Heart left ventricle (tissue), 16 donors: ENCODE results near the gene LRRK2. TPM values are rescaled to one million over a fixed set of nuclear protein-coding genes. Genes with fewer than 3 reads are reported as not detected.
A peak's percentile ranks its signal among the peaks of the same experiment; 100 is the strongest.

Experiments
- ATAC-seq, 4 donors: fragments of 200-7000 bp; cut with Tn5 transposase; one replicate each; pipeline ENCODE4 v1.9.1; 2020 to 2022; ENCODE audit warnings: moderate library complexity in 4 of 4, mild to moderate bottlenecking in 3 of 4, moderate number of reproducible peaks in 1 of 4
- DNase-seq, 5 donors: peaks; one replicate each; pipeline ENCODE4 v3.0.0-alpha.2; 2020
- H3K27ac ChIP-seq, 12 donors: fragments of 200-600 bp; sonication (generic) in 4 of 12; one replicate each; pipeline versions ENCODE4 v1.5.0 to v1.8.0; 2016 to 2022; ENCODE audit warnings: mild to moderate bottlenecking in 2 of 12
- H3K27me3 ChIP-seq, 9 donors: fragments of 200-600 bp; sonication (generic) in 2 of 9; one replicate each; pipeline versions ENCODE4 v1.5.1 to v1.8.0; 2016 to 2022; ENCODE audit warnings: mild to moderate bottlenecking in 3 of 9
- H3K36me3 ChIP-seq, 9 donors: fragments of 200-600 bp; sonication (generic) in 2 of 9; one replicate each; pipeline versions ENCODE4 v1.5.0 to v1.8.0; 2018 to 2022; ENCODE audit warnings: mild to moderate bottlenecking in 2 of 9
- H3K4me1 ChIP-seq, 12 donors: fragments of 200-600 bp; sonication (generic) in 4 of 12; one replicate each; pipeline versions ENCODE4 v1.5.0 to v1.8.0; 2016 to 2022; ENCODE audit warnings: mild to moderate bottlenecking in 3 of 12
- H3K4me3 ChIP-seq, 12 donors: fragments of 200-600 bp; sonication (generic) in 4 of 12; one replicate each; pipeline versions ENCODE4 v1.5.0 to v1.8.0; 2017 to 2022; ENCODE audit warnings: mild to moderate bottlenecking in 9 of 12, moderate library complexity in 4 of 12
- H3K9me3 ChIP-seq, 12 donors: fragments of 200-600 bp; sonication (generic) in 4 of 12; one replicate each; pipeline versions ENCODE4 v1.5.0 to v1.8.0; 2016 to 2022; ENCODE audit warnings: mild to moderate bottlenecking in 1 of 12
- POLR2A ChIP-seq, 2 donors: fragments of 450-650 bp; IDR thresholded peaks; one replicate each; pipeline ENCODE4 v1.6.1; 2017; ENCODE audit warnings: antibody characterized with exemption in 2 of 2, mild to moderate bottlenecking in 2 of 2, moderate library complexity in 2 of 2
- WGBS, 4 donors: extraction: QIAGEN DNeasy Blood & Tissue Kit in 2 of 4; methylation state at CpG; one replicate each; pipeline versions ENCODE4 v1.1.5 to v1.1.7; 2013 to 2018; 5-methylcytosine and 5-hydroxymethylcytosine counted together
- intact Hi-C, 10 donors: fragments of 100-400 bp; cut with DNase I; formaldehyde crosslinking; loops; one replicate each; pipeline versions ENCODE4 v1.11.1 to v1.14.2; 2022
- polyA plus RNA-seq, 2 donors: library from polyadenylated mRNA; stranded (reverse); fragments of 200-250 nt; gene quantifications; one replicate each; pipeline ENCODE4 v1.2.3, GENCODE V29; 2013
- total RNA-seq, 9 donors: library from RNA; depleted of rRNA in 2 of 9; stranded (reverse); fragments of >200 nt in 2 of 9; fragmentation: NEBNext Ultra II Directional in 3 of 9; extraction: Animal tissue kit (Norgen Biotek cat#: 25700) in 3 of 9; gene quantifications; one replicate each; pipeline versions ENCODE4 v1.1.0 to v1.2.4, GENCODE V29; 2016 to 2023
- TF ChIP-seq, protein P1 (sequence below), 12 donors: fragments of 200-600 bp; sonication (generic) in 4 of 12; IDR thresholded peaks; one replicate each; pipeline versions ENCODE4 v1.5.0 to v1.8.0; 2018 to 2022; ENCODE audit warnings: antibody characterized with exemption in 12 of 12, mild to moderate bottlenecking in 5 of 12
- donor health status: ischemic (EF 13 %, LVEDD 7.1; RV severe dilation, severe dysfunction).
- donor health status: healthy with polysubstance abuse.
- donor health status: DM: no; HTN: yes; CAD: no.
- donor health status: DM: no; HTN: no; CAD: no.
- donor health status: ischemic (EF 25% LVEDD 6.9; RV normal size, moderate dysfunction).
- donor health status: ischemic (EF 25% LVEDD 5.7; RV mildly dilated, moderate dysfunction).
- donor health status: healthy.
- donor health status: DM: yes; HTN: yes; CAD: no.
- donor health status: ischemic (EF 35%, LVEDD 5.7; RV mildly dilated, moderate dysfunction).
- donor health status: nonischemic (EF 11% LVEDD 7.7; RV severe dilation, severe dysfunction).
- donor health status: DM: yes; HTN: yes; CAD: no.
- donor health status: PGD.
- donor health status: ischemic (EF 29% LVEDD 5.4; RV normal size, mild dysfunction).
- donor health status: nonischemic (EF 23%, LVEDD 6.1; RV moderate dilation, normal function).

Gene LRRK2
- total and polyA plus RNA-seq, 11 donors, result 0.72 to 12.3 (median 5.0) TPM

DNA sequence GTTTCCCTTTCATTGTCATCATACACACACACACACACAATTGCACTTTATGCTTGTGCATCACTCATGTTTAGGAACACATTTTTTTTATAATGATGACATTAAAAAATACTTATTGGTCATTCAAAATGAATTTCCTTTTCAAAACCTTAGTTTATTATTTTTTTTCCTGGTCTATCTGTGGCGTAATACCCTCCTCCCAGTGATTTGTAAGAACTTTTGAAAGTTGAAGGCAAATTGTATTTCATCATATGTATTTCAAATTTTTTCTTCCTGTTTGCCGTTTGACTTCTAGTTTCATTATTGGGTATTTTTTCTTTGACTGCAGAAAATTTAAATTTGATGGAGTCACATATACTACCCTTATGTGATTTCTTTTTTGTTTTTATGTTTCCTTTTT, 2.5 kb upstream of the LRRK2 start:
- peak overlapping the region in 1 of 12 donors; percentile 96 for H3K27ac ChIP-seq

DNA sequence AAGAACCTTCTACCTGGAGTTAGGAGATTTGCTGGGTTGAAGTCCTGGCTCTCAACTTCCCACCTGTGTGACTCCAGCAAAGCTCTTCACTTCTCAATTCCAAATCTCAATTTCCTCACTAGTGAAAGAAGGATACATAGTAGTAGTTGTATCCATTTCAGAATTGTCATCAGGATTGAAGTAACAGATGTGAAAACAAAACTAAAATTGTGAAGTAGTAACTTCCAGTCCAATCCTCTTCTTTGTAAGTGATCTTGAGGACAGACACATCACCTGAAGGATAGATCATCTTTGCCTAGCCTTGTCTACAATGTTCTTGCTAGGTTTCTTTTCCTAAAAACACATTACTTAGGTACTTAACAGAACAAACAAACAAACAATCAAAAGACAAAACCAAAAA, 1.2 kb upstream of the LRRK2 start:
- peak overlapping the region in 11 of 12 donors; percentile 89 to 98 (median 94) for H3K27ac ChIP-seq
- peaks cover 0 to 46% (median 9%) of the 10 kb centered on the region in 12 donors for H3K4me1 ChIP-seq
- intact Hi-C loops, result loop anchor here in 3 of 10 donors (2.0 to 10.0 kb wide), 4 partner anchors 66 to 599 kb away; a partner anchor contains a TSS
- H3K4me3 ChIP-seq, result peak overlapping the region in 10 of 12 donors; percentile 65 to 82 (median 73)
- DNase-seq (no peak), ATAC-seq (no peak)
- H3K36me3 ChIP-seq, result no peaks in the 10 kb centered on the region
- peaks cover 0 to 4% (median 0%) of the 10 kb centered on the region in 12 donors for H3K9me3 ChIP-seq
- TF ChIP-seq, protein P1, sequence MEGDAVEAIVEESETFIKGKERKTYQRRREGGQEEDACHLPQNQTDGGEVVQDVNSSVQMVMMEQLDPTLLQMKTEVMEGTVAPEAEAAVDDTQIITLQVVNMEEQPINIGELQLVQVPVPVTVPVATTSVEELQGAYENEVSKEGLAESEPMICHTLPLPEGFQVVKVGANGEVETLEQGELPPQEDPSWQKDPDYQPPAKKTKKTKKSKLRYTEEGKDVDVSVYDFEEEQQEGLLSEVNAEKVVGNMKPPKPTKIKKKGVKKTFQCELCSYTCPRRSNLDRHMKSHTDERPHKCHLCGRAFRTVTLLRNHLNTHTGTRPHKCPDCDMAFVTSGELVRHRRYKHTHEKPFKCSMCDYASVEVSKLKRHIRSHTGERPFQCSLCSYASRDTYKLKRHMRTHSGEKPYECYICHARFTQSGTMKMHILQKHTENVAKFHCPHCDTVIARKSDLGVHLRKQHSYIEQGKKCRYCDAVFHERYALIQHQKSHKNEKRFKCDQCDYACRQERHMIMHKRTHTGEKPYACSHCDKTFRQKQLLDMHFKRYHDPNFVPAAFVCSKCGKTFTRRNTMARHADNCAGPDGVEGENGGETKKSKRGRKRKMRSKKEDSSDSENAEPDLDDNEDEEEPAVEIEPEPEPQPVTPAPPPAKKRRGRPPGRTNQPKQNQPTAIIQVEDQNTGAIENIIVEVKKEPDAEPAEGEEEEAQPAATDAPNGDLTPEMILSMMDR (IDR thresholded peaks at IDR 0.05), result no peak
- no peak for TF ChIP-seq POLR2A (IDR thresholded peaks at IDR 0.05)
- H3K27me3 ChIP-seq, result no peaks in the 10 kb centered on the region

More for the DNA sequence above, 2.5 kb upstream of the LRRK2 start:
- no peak for DNase-seq
- no peak for TF ChIP-seq POLR2A (IDR thresholded peaks at IDR 0.05)
- TF ChIP-seq, protein P1 (IDR thresholded peaks at IDR 0.05), result no peak
- no peak for ATAC-seq
- Histone ChIP-seq H3K4me1 (peaks cover 0 to 33% (median 8%) of the 10 kb centered on the region in 12 donors), H3K36me3 (no peaks in the 10 kb centered on the region), H3K9me3 (no peaks in the 10 kb centered on the region), H3K27me3 (no peaks in the 10 kb centered on the region), H3K4me3 (peak overlapping the region in 1 of 12 donors; percentile 69)
- intact Hi-C loops, result loop anchor here in 3 of 10 donors (5.0 to 10.0 kb wide), 3 partner anchors 65 to 597 kb away; a partner anchor contains a TSS
- 81 to 87% (median 86%) methylated on average over 2 of the region's 2 CpGs for WGBS, 4 donors

DNA sequence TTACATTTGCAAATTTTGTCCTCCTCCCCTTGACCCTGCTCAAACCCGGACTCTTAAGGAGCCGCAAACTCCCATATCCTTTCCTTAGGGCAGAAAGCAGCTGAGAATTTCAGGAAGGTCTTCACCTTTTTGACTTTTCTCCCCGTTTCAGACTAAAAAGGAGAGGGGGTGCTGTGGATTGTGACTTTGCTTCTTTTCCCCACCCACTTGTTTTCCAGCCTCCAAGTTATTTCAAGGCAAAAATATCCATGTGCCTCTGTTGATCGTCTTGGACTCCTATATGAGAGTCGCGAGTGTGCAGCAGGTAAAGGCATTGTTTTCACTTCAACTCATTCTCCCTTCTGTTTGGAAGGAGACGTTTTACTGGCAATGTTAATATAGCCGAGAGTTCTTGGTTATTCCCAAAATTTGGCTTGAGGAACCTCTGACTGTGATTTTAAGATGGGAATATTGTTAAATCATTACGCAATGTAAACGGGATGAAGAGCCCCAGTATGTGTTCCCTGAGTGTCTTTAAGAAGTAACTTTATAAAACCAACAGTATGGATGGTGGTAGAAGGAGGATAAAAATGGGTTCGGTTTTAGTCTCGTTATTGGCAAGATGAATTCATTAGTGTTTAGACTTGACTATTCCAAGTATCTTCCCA, 663 bp downstream of the LRRK2 start:
- WGBS, 4 donors, result 38 to 49% (median 39%) methylated on average over 12 of the region's 12 CpGs
- peak overlapping the region; percentile 52 to 82 (median 70) for H3K4me3 ChIP-seq
- no peak for DNase-seq

More for the DNA sequence above, 663 bp downstream of the LRRK2 start:
- Histone ChIP-seq H3K4me1 (peaks cover 0 to 61% (median 10%) of the 10 kb centered on the region in 12 donors), H3K36me3 (no peaks in the 10 kb centered on the region), H3K27me3 (no peaks in the 10 kb centered on the region), H3K9me3 (peaks cover 0 to 4% (median 0%) of the 10 kb centered on the region in 12 donors), H3K27ac (peak overlapping the region; percentile 75 to 98 (median 94))
- TF ChIP-seq, protein P1 (IDR thresholded peaks at IDR 0.05), result no peak
- TF ChIP-seq POLR2A (IDR thresholded peaks at IDR 0.05), result no peak
- ATAC-seq, result peak in 2 of 4 donors; percentile 5 to 10
- intact Hi-C loops, result loop anchor here in 2 of 10 donors (2.0 to 10.0 kb wide), 3 partner anchors 71 to 601 kb away; a partner anchor contains a TSS
